Measurements from ENCODE around the gene C17orf107. TPM values are rescaled to one million over a fixed set of nuclear protein-coding genes. Genes with fewer than 3 reads are reported as not detected.
"Not testable (repeated sequence)": the region's sequence is repeated elsewhere in the genome, so short reads cannot be mapped to it uniquely, and the experiment has no call there.

C17orf107 gene
- total RNA-seq, 2 experiments from 2014 or later: 28.9 to 30.5 TPM

DNA sequence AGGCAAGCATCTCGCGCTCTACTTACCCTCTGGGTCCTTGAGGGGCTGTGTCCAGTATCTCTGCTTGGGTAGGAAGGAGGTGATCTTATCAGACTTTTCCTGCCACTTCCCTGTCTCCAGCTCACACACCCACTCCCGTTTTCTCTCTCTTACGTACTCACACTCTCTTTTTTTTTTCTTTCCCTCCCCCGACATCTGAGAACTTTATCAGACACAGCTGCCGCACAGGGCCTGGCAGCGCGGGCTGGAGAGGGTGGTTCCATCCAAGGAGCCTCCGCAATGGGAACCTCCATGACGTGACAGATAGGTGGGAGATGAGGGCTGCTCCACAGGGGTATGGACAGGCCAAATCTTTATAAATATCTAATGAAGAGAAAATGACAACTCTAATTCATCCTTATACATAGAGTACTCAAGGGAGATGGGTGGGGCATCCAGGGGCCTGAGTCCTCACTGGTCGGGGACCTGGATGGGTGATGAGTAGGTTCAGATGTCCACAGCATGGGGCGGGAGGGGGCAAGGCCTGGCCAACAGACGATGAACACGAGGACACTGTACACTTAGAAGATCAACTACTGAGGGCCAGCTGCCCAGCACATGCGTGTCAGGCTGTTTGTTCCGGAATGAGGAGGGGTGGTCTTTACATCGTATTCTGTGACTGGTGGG, 42.9 kb upstream of the C17orf107 start:
- TF ChIP-seq, protein P1, sequence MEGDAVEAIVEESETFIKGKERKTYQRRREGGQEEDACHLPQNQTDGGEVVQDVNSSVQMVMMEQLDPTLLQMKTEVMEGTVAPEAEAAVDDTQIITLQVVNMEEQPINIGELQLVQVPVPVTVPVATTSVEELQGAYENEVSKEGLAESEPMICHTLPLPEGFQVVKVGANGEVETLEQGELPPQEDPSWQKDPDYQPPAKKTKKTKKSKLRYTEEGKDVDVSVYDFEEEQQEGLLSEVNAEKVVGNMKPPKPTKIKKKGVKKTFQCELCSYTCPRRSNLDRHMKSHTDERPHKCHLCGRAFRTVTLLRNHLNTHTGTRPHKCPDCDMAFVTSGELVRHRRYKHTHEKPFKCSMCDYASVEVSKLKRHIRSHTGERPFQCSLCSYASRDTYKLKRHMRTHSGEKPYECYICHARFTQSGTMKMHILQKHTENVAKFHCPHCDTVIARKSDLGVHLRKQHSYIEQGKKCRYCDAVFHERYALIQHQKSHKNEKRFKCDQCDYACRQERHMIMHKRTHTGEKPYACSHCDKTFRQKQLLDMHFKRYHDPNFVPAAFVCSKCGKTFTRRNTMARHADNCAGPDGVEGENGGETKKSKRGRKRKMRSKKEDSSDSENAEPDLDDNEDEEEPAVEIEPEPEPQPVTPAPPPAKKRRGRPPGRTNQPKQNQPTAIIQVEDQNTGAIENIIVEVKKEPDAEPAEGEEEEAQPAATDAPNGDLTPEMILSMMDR (IDR thresholded peaks at IDR 0.05): no peak
- no peak for DNase-seq

DNA sequence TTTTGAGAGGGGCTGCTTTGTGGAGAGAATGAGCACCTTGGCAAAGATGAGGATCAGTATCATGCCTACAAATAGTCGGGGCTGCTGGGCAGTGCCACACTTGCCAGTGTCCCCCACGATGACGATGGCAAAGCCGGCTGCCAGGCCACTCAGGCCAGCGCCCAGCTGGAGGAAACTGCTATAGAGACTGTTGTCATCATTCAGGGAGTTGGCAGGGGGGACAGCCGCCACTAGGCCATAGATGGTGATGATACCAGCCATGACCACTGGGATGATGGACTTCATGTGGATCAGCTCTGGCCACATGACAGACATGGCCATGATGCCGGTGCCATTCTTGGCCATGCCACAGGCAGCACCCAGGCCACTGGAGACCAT, 42.4 kb upstream of the C17orf107 start:
- DNase-seq (no peak), ATAC-seq (ENCODE audit: poor library complexity) (no peak)
- Histone ChIP-seq H3K27ac (ENCODE audit: low read depth in 1 of 2, low read length in 2 of 2) (no peak overlapping the region), H3K36me3 (ENCODE audit: insufficient read depth, low read length) (peaks cover 35% of the 10 kb centered on the region), H3K4me1 (ENCODE audit: insufficient read depth, low read length) (peaks cover 19% of the 10 kb centered on the region), H3K9me3 (ENCODE audit: control insufficient read depth in 1 of 2, insufficient read depth in 1 of 2, low read length in 2 of 2) (peaks cover 0 to 5% of the 10 kb centered on the region in 2 experiments), H3K27me3 (ENCODE audit: control insufficient read depth in 1 of 2, insufficient read depth in 2 of 2, low read length in 2 of 2) (no peaks in the 10 kb centered on the region), H3K4me3 (ENCODE audit: low read length) (no peak overlapping the region)
- Mint-ChIP-seq H3K9me3 (peaks cover 4% of the 10 kb centered on the region), H3K27me3 (no peaks in the 10 kb centered on the region), H3K36me3 (ENCODE audit: low read depth) (peaks cover 51% of the 10 kb centered on the region), H3K4me3 (no peak overlapping the region), H3K27ac (no peak overlapping the region), H3K4me1 (ENCODE audit: low read depth) (peaks cover 40% of the 10 kb centered on the region)
- TF ChIP-seq, protein P1 (IDR thresholded peaks at IDR 0.05): no peak
- intact Hi-C loops (cut with DNase I, micrococcal nuclease): no loop called here
- POLR2A ChIA-PET: no interaction called here
- CTCF ChIA-PET: no interaction called here

More for the DNA sequence above, 42.9 kb upstream of the C17orf107 start:
- H3K9me3 Mint-ChIP-seq: peaks cover 4% of the 10 kb centered on the region
- H3K27ac Mint-ChIP-seq: no peak overlapping the region
- H3K27ac ChIP-seq (ENCODE audit: low read depth in 1 of 2, low read length in 2 of 2): no peak overlapping the region
- H3K4me3 ChIP-seq (ENCODE audit: low read length): no peak overlapping the region
- POLR2A ChIA-PET: no interaction called here
- intact Hi-C loops (cut with DNase I, micrococcal nuclease): no loop called here
- H3K9me3 ChIP-seq (ENCODE audit: control insufficient read depth in 1 of 2, insufficient read depth in 1 of 2, low read length in 2 of 2): peaks cover 0 to 5% of the 10 kb centered on the region in 2 experiments
- peaks cover 19% of the 10 kb centered on the region for H3K4me1 ChIP-seq (ENCODE audit: insufficient read depth, low read length)
- no peak overlapping the region for H3K4me3 Mint-ChIP-seq
- H3K36me3 ChIP-seq (ENCODE audit: insufficient read depth, low read length): peaks cover 38% of the 10 kb centered on the region
- CTCF ChIA-PET: no interaction called here
- no peaks in the 10 kb centered on the region for H3K27me3 ChIP-seq (ENCODE audit: control insufficient read depth in 1 of 2, insufficient read depth in 2 of 2, low read length in 2 of 2)
- H3K27me3 Mint-ChIP-seq: no peaks in the 10 kb centered on the region
- H3K36me3 Mint-ChIP-seq (ENCODE audit: low read depth): peaks cover 49% of the 10 kb centered on the region
- H3K4me1 Mint-ChIP-seq (ENCODE audit: low read depth): peaks cover 41% of the 10 kb centered on the region
- ATAC-seq (ENCODE audit: poor library complexity): no peak

DNA sequence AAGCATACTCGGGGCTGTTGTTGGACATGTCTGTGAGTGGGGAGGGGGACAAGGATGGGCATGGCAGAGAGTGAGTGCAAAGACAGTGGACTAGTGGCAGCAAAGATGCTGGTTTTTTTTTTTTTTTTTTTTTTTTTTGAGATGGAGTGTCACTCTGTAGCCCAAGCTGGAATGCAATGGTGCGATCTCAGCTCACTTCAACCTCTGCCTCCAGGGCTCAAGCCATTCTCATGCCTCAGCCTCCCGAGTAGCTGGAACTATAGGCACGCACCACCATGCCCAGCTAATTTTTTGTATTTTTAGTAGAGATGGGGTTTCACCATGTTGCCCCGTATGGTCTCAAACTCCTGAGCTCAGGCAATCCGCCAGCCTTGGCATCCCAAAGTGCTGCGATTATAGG, 42.0 kb upstream of the C17orf107 start:
- Mint-ChIP-seq H3K36me3 (ENCODE audit: low read depth) (peaks cover 49% of the 10 kb centered on the region), H3K4me1 (ENCODE audit: low read depth) (peaks cover 38% of the 10 kb centered on the region)
- H3K9me3 Mint-ChIP-seq; H3K27me3 ChIP-seq (ENCODE audit: control insufficient read depth in 1 of 2, insufficient read depth in 2 of 2, low read length in 2 of 2); ATAC-seq (ENCODE audit: poor library complexity); CTCF ChIA-PET; H3K27ac Mint-ChIP-seq; H3K27me3 Mint-ChIP-seq; DNase-seq; H3K4me3 Mint-ChIP-seq; H3K9me3 ChIP-seq (ENCODE audit: control insufficient read depth in 1 of 2, insufficient read depth in 1 of 2, low read length in 2 of 2); H3K4me3 ChIP-seq (ENCODE audit: low read length); intact Hi-C loops (cut with DNase I, micrococcal nuclease); H3K27ac ChIP-seq (ENCODE audit: low read depth in 1 of 2, low read length in 2 of 2): not testable (repeated sequence)
- Histone ChIP-seq H3K4me1 (ENCODE audit: insufficient read depth, low read length) (peaks cover 17% of the 10 kb centered on the region), H3K36me3 (ENCODE audit: insufficient read depth, low read length) (peaks cover 38% of the 10 kb centered on the region)
- POLR2A ChIA-PET: interaction anchor here (1.2 kb wide), 1 partner anchor 67 kb away, joined by 3 read pairs; no protein-coding TSS in a partner anchor
